K562 (cell line): ENCODE data around the gene NYAP1. TPM values are rescaled to one million over a fixed set of nuclear protein-coding genes. Genes with fewer than 3 reads are reported as not detected.

Source experiments
- ARID1B ChIP-seq: fragments of 450-650 bp; IDR thresholded peaks from 2 replicates; pipeline ENCODE4 v1.6.1; 2016; ENCODE audit warnings: antibody characterized with exemption, mild to moderate bottlenecking, inconsistent platforms
- CBFA2T3 ChIP-seq: fragments of 450-650 bp; IDR thresholded peaks from 2 replicates; pipeline ENCODE4 v1.6.1; 2017
- ETV5 ChIP-seq: sonication (generic); formaldehyde crosslinking; IDR thresholded peaks from 2 replicates; pipeline ENCODE4 v1.4.0; 2020; ENCODE audit warnings: low read depth, mild to moderate bottlenecking, missing genetic modification reagents
- KLF10 ChIP-seq: fragments of 250-450 bp; sonication (Bioruptor Pico); IDR thresholded peaks from 2 replicates; pipeline ENCODE4 v1.6.1; 2021; ENCODE audit warnings: matching md5 sums
- TBP ChIP-seq: optimal IDR thresholded peaks from 2 replicates; pipeline ENCODE3; 2011; ENCODE audit warnings: low read depth, low read length, improper control_type of control experiment
- ZNF586 ChIP-seq: fragments of 450-650 bp; formaldehyde crosslinking; conservative IDR thresholded peaks from 2 replicates; pipeline ENCODE4 v1.4.0; 2020; ENCODE audit warnings: mild to moderate bottlenecking, moderate library complexity
- polyA plus RNA-seq, 8 experiments: library from polyadenylated mRNA; depleted of rRNA in 4 of 8; stranded (reverse) in 5 of 8; unstranded in 3 of 8; fragments of >200 nt; fragmentation: Nextera tagmentation in 2 of 8; fragmentation: Illumina TruSeq in 1 of 8; extraction: Ambion mirVana in 2 of 8; extraction: Trizol in 1 of 8; gene quantifications; 2 replicates each; pipeline versions ENCODE4 v1.2.1 to v1.2.3, GENCODE V29; 2011 to 2014; ENCODE audit warnings: inconsistent platforms in 1 of 8, missing spikeins in 1 of 8
- total RNA-seq, 7 experiments: library from RNA; depleted of rRNA in 6 of 7; stranded (reverse); fragments of >200 nt in 6 of 7; fragmentation: Illumina TruSeq in 2 of 7; extraction: Trizol in 2 of 7; gene quantifications; 2 replicates each; pipeline versions ENCODE4 v1.2.1 to v1.2.3, GENCODE V29; 2011 to 2021; ENCODE audit warnings: low replicate concordance in 1 of 7
- TF ChIP-seq, protein P1 (sequence below): fragments of 450-650 bp; IDR thresholded peaks from 2 replicates; pipeline ENCODE4 v1.6.1; 2016; ENCODE audit warnings: mild to moderate bottlenecking, moderate library complexity
- TF ChIP-seq, protein P2 (sequence below): IDR thresholded peaks from 2 replicates; pipeline ENCODE4 v1.6.1; 2011; ENCODE audit warnings: borderline replicate concordance, low read depth, mild to moderate bottlenecking, moderate library complexity, low read length; ENCODE audit not compliant: insufficient read depth, poor library complexity, severe bottlenecking

The NYAP1 gene
- total and polyA plus RNA-seq, 9 of the 15 experiments (the other 6 are each of a cell fraction or from before 2014, with no cell fraction given), result 0.11 to 0.88 (median 0.22) TPM; not detected in 2

DNA sequence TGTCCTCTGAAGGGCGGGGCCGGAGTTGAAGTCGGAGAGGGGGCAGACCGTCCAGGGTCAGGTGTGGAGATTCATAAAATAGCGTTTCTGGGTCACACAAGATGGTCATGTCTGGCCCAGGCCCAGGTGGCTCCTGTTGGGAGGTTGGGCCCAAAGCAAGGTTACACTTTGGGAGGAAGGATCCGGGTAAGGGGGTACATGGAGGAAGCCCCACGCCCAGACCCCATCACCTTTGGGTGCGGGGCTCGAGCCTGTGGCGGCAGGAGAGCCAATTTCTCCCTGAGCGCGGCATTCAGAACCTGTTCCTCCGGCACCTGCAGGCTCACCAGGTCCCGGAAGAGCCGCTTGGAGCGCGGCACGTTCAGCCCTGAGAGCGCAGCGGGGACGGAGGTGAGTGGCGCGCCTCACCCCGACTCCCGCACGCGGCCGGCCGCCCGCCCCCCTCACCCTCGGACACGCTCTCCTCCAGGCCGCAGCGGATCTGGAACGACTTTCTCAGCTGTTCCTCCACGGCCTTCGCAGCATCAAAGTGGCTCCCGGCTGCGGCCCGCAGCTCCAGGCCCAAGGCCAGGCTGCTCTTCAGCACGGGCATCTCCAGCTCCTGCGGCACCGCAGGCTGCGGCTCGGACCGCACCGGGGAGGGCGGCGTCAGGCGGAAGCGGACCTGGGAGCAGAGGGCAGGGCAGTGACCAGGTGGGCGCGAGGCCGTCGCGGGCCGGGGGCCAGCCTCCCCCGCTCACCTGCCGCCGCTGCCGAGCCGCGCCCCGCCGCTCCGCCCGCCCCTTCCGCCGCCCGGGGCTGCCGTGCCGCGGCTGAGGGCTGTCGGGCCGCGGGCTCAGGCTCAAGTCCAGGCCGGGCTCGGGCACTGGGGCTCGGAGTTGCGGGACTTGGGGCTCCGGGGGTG, 48.1 kb upstream of the NYAP1 start (continued):
- no peak for TF ChIP-seq KLF10 (CRISPR knock-in tag)
- peak; percentile 9; the same call in 1 of the 2 replicates for TF ChIP-seq ARID1B
- TF ChIP-seq, protein P1, sequence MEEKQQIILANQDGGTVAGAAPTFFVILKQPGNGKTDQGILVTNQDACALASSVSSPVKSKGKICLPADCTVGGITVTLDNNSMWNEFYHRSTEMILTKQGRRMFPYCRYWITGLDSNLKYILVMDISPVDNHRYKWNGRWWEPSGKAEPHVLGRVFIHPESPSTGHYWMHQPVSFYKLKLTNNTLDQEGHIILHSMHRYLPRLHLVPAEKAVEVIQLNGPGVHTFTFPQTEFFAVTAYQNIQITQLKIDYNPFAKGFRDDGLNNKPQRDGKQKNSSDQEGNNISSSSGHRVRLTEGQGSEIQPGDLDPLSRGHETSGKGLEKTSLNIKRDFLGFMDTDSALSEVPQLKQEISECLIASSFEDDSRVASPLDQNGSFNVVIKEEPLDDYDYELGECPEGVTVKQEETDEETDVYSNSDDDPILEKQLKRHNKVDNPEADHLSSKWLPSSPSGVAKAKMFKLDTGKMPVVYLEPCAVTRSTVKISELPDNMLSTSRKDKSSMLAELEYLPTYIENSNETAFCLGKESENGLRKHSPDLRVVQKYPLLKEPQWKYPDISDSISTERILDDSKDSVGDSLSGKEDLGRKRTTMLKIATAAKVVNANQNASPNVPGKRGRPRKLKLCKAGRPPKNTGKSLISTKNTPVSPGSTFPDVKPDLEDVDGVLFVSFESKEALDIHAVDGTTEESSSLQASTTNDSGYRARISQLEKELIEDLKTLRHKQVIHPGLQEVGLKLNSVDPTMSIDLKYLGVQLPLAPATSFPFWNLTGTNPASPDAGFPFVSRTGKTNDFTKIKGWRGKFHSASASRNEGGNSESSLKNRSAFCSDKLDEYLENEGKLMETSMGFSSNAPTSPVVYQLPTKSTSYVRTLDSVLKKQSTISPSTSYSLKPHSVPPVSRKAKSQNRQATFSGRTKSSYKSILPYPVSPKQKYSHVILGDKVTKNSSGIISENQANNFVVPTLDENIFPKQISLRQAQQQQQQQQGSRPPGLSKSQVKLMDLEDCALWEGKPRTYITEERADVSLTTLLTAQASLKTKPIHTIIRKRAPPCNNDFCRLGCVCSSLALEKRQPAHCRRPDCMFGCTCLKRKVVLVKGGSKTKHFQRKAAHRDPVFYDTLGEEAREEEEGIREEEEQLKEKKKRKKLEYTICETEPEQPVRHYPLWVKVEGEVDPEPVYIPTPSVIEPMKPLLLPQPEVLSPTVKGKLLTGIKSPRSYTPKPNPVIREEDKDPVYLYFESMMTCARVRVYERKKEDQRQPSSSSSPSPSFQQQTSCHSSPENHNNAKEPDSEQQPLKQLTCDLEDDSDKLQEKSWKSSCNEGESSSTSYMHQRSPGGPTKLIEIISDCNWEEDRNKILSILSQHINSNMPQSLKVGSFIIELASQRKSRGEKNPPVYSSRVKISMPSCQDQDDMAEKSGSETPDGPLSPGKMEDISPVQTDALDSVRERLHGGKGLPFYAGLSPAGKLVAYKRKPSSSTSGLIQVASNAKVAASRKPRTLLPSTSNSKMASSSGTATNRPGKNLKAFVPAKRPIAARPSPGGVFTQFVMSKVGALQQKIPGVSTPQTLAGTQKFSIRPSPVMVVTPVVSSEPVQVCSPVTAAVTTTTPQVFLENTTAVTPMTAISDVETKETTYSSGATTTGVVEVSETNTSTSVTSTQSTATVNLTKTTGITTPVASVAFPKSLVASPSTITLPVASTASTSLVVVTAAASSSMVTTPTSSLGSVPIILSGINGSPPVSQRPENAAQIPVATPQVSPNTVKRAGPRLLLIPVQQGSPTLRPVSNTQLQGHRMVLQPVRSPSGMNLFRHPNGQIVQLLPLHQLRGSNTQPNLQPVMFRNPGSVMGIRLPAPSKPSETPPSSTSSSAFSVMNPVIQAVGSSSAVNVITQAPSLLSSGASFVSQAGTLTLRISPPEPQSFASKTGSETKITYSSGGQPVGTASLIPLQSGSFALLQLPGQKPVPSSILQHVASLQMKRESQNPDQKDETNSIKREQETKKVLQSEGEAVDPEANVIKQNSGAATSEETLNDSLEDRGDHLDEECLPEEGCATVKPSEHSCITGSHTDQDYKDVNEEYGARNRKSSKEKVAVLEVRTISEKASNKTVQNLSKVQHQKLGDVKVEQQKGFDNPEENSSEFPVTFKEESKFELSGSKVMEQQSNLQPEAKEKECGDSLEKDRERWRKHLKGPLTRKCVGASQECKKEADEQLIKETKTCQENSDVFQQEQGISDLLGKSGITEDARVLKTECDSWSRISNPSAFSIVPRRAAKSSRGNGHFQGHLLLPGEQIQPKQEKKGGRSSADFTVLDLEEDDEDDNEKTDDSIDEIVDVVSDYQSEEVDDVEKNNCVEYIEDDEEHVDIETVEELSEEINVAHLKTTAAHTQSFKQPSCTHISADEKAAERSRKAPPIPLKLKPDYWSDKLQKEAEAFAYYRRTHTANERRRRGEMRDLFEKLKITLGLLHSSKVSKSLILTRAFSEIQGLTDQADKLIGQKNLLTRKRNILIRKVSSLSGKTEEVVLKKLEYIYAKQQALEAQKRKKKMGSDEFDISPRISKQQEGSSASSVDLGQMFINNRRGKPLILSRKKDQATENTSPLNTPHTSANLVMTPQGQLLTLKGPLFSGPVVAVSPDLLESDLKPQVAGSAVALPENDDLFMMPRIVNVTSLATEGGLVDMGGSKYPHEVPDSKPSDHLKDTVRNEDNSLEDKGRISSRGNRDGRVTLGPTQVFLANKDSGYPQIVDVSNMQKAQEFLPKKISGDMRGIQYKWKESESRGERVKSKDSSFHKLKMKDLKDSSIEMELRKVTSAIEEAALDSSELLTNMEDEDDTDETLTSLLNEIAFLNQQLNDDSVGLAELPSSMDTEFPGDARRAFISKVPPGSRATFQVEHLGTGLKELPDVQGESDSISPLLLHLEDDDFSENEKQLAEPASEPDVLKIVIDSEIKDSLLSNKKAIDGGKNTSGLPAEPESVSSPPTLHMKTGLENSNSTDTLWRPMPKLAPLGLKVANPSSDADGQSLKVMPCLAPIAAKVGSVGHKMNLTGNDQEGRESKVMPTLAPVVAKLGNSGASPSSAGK, result peak; percentile 87
- no peak for TF ChIP-seq CBFA2T3
- TF ChIP-seq, protein P2, sequence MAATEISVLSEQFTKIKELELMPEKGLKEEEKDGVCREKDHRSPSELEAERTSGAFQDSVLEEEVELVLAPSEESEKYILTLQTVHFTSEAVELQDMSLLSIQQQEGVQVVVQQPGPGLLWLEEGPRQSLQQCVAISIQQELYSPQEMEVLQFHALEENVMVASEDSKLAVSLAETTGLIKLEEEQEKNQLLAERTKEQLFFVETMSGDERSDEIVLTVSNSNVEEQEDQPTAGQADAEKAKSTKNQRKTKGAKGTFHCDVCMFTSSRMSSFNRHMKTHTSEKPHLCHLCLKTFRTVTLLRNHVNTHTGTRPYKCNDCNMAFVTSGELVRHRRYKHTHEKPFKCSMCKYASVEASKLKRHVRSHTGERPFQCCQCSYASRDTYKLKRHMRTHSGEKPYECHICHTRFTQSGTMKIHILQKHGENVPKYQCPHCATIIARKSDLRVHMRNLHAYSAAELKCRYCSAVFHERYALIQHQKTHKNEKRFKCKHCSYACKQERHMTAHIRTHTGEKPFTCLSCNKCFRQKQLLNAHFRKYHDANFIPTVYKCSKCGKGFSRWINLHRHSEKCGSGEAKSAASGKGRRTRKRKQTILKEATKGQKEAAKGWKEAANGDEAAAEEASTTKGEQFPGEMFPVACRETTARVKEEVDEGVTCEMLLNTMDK, result no peak
- TF ChIP-seq ZNF586, result no peak
- peak; percentile 41; the same call in 1 of the 2 replicates for TF ChIP-seq ETV5
- TF ChIP-seq TBP, result no peak
